Breast epithelium (tissue), 4 donors: Measurements from ENCODE around the gene SLC9A4. TPM values are rescaled to one million over a fixed set of nuclear protein-coding genes. Genes with fewer than 3 reads are reported as not detected.

Experiments used
- DNase-seq, 2 donors: peaks; one replicate each; pipeline ENCODE4 v3.0.0-alpha.2; 2019; ENCODE audit warnings: low spot score in 2 of 2
- H3K27ac ChIP-seq, 2 donors: fragments of 200-600 bp; sonication (generic) in 1 of 2; one replicate each; pipeline ENCODE4 v1.5.1; 2016 to 2019; ENCODE audit warnings: mild to moderate bottlenecking in 1 of 2
- H3K27me3 ChIP-seq, 2 donors: fragments of 200-600 bp; sonication (generic) in 1 of 2; one replicate each; pipeline versions ENCODE4 v1.5.1 to v1.6.0; 2017 to 2019; ENCODE audit warnings: control low read depth in 1 of 2, mild to moderate bottlenecking in 1 of 2
- H3K36me3 ChIP-seq: fragments of 200-600 bp; one replicate; pipeline ENCODE4 v1.5.1; 2019
- H3K4me1 ChIP-seq, 2 donors: fragments of 200-600 bp; sonication (generic); one replicate each; pipeline ENCODE4 v1.5.1; 2016 to 2019; ENCODE audit warnings: control low read depth in 1 of 2
- H3K4me3 ChIP-seq, 3 donors: fragments of 200-600 bp; sonication (generic); 1 replicate in 2 of 3; 2 replicates in 1 of 3; pipeline ENCODE4 v1.5.1; 2016 to 2019; ENCODE audit warnings: mild to moderate bottlenecking in 3 of 3, moderate library complexity in 2 of 3
- H3K9me3 ChIP-seq, 2 donors: fragments of 200-600 bp; sonication (generic) in 1 of 2; one replicate each; pipeline ENCODE4 v1.5.1; 2016 to 2019; ENCODE audit warnings: control low read depth in 1 of 2
- POLR2A ChIP-seq: fragments of 450-650 bp; IDR thresholded peaks from one replicate; pipeline ENCODE4 v1.6.1; 2016; ENCODE audit warnings: antibody characterized with exemption, mild to moderate bottlenecking, moderate library complexity
- POLR2AphosphoS5 ChIP-seq, 3 donors: sonication (generic); formaldehyde crosslinking; IDR thresholded peaks; one replicate each; pipeline ENCODE4 v1.6.1; 2017; ENCODE audit warnings: antibody characterized with exemption in 3 of 3
- intact Hi-C: fragments of 100-400 bp; cut with DNase I; formaldehyde crosslinking; loops from one replicate; pipeline ENCODE4 v1.15.1; 2023; ENCODE audit warnings: low total_unique reads
- total RNA-seq, 3 donors: library from RNA; depleted of rRNA; stranded (reverse); fragments of >200 nt; gene quantifications; one replicate each; pipeline ENCODE4 v1.1.0, GENCODE V29; 2016
- TF ChIP-seq, protein P1 (sequence below), 3 donors: fragments of 450-650 bp; IDR thresholded peaks; one replicate each; pipeline ENCODE4 v1.5.1; 2016 to 2017; ENCODE audit warnings: antibody characterized with exemption in 3 of 3, mild to moderate bottlenecking in 3 of 3, moderate library complexity in 3 of 3

SLC9A4 gene
- total RNA-seq, 3 donors from 2014 or later, result not detected

DNA sequence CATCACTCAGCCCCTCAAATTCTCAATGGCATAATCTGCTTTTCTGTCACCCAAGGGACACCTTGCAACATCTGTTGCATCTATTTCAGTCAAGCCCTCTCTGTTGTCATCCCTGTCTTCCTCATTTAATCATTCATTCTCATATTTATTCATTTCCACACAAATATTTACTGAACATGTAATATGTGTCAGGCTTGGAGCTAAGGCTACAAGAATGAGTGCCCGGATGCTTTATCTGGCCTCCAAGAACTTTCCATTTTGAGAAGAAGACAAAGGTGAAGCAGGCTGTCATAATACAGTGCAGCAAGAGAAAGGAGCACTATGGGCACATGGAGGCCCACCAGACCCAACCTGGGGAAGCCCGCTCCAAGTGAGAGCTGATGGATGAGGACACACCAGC is 34.4 kb upstream of the SLC9A4 start:
- intact Hi-C loops, result no loop called here

DNA sequence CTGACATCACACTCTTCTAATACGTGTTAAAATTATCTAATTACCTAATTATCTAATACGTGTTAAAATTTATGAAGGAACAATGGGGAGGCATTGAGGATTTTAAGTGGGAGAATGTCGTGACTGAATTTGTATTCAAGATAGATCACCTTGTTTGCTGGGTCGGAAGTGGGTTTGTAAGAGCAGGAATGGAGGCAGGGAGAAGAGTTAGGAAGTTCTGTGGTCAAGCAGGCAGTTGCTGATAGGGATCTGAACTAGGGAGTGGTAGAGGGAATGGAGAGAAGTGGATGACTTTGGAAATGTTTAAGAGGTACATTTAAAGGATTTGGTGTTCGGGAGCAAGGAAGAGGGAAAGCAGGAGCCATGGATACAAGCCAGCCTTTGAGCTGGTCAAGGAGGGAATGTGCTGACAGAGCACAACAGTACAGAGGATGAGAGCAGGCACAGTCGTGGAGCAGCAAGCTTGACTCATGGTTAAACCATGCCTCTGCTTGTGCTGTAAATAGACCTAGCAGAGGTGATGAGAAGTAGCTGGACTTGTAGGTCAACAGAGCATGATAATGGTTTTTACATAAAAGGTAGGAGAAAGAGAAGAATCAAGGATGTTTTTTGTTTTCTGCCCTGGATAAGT is 33.8 kb upstream of the SLC9A4 start:
- Histone ChIP-seq H3K36me3 (no peaks in the 10 kb centered on the region), H3K9me3 (no peaks in the 10 kb centered on the region), H3K27me3 (no peaks in the 10 kb centered on the region), H3K27ac (no peak overlapping the region), H3K4me3 (no peak overlapping the region), H3K4me1 (no peaks in the 10 kb centered on the region)
- intact Hi-C loops, result no loop called here
- no peak for TF ChIP-seq POLR2AphosphoS5 (IDR thresholded peaks at IDR 0.05)
- TF ChIP-seq, protein P1, sequence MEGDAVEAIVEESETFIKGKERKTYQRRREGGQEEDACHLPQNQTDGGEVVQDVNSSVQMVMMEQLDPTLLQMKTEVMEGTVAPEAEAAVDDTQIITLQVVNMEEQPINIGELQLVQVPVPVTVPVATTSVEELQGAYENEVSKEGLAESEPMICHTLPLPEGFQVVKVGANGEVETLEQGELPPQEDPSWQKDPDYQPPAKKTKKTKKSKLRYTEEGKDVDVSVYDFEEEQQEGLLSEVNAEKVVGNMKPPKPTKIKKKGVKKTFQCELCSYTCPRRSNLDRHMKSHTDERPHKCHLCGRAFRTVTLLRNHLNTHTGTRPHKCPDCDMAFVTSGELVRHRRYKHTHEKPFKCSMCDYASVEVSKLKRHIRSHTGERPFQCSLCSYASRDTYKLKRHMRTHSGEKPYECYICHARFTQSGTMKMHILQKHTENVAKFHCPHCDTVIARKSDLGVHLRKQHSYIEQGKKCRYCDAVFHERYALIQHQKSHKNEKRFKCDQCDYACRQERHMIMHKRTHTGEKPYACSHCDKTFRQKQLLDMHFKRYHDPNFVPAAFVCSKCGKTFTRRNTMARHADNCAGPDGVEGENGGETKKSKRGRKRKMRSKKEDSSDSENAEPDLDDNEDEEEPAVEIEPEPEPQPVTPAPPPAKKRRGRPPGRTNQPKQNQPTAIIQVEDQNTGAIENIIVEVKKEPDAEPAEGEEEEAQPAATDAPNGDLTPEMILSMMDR (IDR thresholded peaks at IDR 0.05), result no peak
- TF ChIP-seq POLR2A, result no peak
- DNase-seq, result no peak

More for the DNA sequence above, 34.4 kb upstream of the SLC9A4 start:
- Histone ChIP-seq H3K9me3 (no peaks in the 10 kb centered on the region), H3K27ac (no peak overlapping the region), H3K4me1 (no peaks in the 10 kb centered on the region), H3K36me3 (no peaks in the 10 kb centered on the region), H3K4me3 (no peak overlapping the region), H3K27me3 (no peaks in the 10 kb centered on the region)
- TF ChIP-seq POLR2A, result no peak
- TF ChIP-seq POLR2AphosphoS5 (IDR thresholded peaks at IDR 0.05), result no peak
- TF ChIP-seq, protein P1 (IDR thresholded peaks at IDR 0.05), result no peak
- DNase-seq, result no peak

DNA sequence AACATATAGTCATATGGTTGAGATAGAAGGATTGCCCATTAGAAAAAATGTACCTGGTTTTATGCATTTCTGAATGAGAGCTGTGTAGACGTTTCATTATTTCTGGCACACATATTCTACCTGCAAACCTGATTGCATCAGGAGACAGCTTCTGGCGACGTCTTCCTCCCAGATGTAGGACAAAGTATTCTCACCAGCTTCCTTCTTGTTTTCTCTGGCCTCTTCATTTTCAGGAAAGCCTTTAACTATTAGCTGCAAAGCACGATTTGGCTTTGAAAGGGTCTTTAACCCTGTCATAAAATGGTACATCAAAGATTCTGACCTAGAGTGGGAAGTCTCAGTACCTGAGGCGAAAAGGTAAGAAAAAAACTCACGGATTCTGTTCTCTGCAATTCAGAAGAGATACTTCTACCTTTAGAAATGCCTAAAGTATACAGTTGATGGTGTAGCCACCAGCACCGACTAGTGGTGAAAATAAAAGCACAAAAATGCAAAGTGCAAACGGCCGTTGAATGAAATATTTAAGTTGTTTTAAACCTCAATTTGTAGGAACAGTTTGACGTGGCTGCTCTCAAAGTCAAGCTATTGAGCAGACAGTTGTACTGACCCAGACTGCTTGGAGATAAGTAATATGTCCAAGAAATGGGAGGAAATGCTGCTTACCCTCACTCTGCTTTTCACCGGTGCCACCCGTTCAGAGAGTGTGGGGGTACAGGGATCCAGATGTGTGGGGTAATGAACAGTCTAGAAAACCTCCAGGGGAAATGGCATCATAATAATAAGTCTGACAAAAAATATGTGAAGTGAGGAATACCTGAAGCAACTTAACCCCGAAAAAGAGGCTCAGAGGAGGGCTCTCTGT is 29.8 kb upstream of the SLC9A4 start:
- TF ChIP-seq POLR2AphosphoS5 (IDR thresholded peaks at IDR 0.05), result no peak
- TF ChIP-seq, protein P1 (IDR thresholded peaks at IDR 0.05), result peak; percentile 34 to 62 (median 62)
- Histone ChIP-seq H3K27ac (no peak overlapping the region), H3K4me3 (no peak overlapping the region), H3K9me3 (no peaks in the 10 kb centered on the region), H3K27me3 (no peaks in the 10 kb centered on the region), H3K36me3 (no peaks in the 10 kb centered on the region), H3K4me1 (no peaks in the 10 kb centered on the region)
- DNase-seq, result no peak
- intact Hi-C loops, result no loop called here

DNA sequence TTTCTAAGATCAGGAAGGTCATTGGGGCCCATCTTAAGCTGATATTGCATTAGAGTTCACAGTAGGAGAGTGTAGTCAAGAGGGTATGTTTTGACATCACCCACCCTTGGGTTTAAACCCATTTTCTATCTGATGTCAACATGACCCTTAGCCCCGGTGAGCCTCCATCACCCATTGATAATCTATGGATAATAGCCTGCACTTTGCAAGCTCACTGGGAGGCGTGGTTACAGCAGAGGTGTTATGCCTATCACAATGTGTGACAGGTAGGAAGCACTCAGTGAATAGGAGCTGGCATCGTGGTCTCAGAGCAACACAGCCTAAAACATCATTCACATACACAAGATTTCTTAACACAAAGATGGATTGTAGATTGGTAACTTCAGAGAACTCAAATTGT is 28.8 kb upstream of the SLC9A4 start:
- H3K4me3 ChIP-seq, result no peak overlapping the region
- no peaks in the 10 kb centered on the region for H3K4me1 ChIP-seq
- intact Hi-C loops, result no loop called here
- H3K36me3 ChIP-seq, result no peaks in the 10 kb centered on the region
- TF ChIP-seq, protein P1 (IDR thresholded peaks at IDR 0.05), result no peak
- TF ChIP-seq POLR2A, result no peak
- no peak for TF ChIP-seq POLR2AphosphoS5 (IDR thresholded peaks at IDR 0.05)
- no peak for DNase-seq
- no peak overlapping the region for H3K27ac ChIP-seq
- H3K27me3 ChIP-seq, result no peaks in the 10 kb centered on the region
- no peaks in the 10 kb centered on the region for H3K9me3 ChIP-seq

DNA sequence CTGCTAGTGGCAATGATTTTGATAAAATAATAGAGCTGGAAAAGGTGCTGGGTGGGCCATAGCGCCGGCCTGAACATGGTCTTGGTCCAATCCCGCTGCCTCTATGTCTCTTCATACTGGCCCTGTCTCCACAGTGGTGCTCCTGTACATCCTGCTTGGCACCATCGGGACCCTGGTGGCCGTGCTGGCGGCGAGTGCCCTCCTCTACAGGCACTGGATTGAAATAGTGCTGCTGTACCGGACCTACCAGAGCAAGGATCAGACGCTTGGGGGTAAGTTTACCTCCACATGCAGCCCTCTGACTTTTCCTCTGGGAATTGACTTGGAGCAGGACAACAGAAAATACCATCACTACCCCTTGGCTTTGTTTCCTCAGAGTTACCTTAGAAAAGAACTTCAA is 26.1 kb upstream of the SLC9A4 start:
- intact Hi-C loops, result no loop called here
- H3K4me3 ChIP-seq, result no peak overlapping the region
- no peaks in the 10 kb centered on the region for H3K36me3 ChIP-seq
- H3K4me1 ChIP-seq, result no peaks in the 10 kb centered on the region
- no peaks in the 10 kb centered on the region for H3K27me3 ChIP-seq
- no peak for DNase-seq
- no peaks in the 10 kb centered on the region for H3K9me3 ChIP-seq
- TF ChIP-seq, protein P1 (IDR thresholded peaks at IDR 0.05), result no peak
- TF ChIP-seq POLR2AphosphoS5 (IDR thresholded peaks at IDR 0.05) (no peak), POLR2A (no peak)
- no peak overlapping the region for H3K27ac ChIP-seq
